Endothelial cell of umbilical vein (primary cell): ENCODE results near the gene DYRK3. TPM values are rescaled to one million over a fixed set of nuclear protein-coding genes. Genes with fewer than 3 reads are reported as not detected.

Experiments
- BruUV-seq: library from RNA; stranded (reverse); fragments of 400-500 nt; replicated peaks from 2 replicates; lab custom pipeline; 2021; lab: Mats Ljungman, UMichigan
- CTCF ChIA-PET: fragments of 300-600, 350-600 bp; sonication (Branson Sonifier 250); formaldehyde crosslinking; loops from one replicate; lab custom pipeline; 2021; ENCODE audit warnings: antibody characterized with exemption, inconsistent platforms; lab: Charles Lee
- POLR2A ChIA-PET: fragments of 300-600, 350-600 bp; sonication (Branson Sonifier 250); formaldehyde crosslinking; loops from one replicate; lab custom pipeline; 2021; ENCODE audit warnings: antibody characterized with exemption, inconsistent platforms; lab: Charles Lee
- DNase-seq: peaks from one replicate; pipeline ENCODE4 v3.0.0-alpha.2; 2011; ENCODE audit warnings: low read depth, low spot score
- FAIRE-seq: peaks from 2 replicates; lab custom pipeline; 2011; peaks lifted over from hg19 to GRCh38; lab: Jason Lieb, UNC
- H2AFZ ChIP-seq: 2 replicates; pipeline ENCODE4 v1.6.0; 2012; ENCODE audit warnings: low read depth, low read length, control low read depth, inconsistent platforms
- H3K27ac ChIP-seq: 2 replicates; pipeline ENCODE4 v1.5.1; 2011; ENCODE audit warnings: low read depth, mild to moderate bottlenecking, control low read depth, low read length, moderate library complexity; ENCODE audit not compliant: insufficient read depth
- H3K27me3 ChIP-seq, 2 experiments: 2 replicates each; pipeline versions ENCODE4 v1.6.0 to v1.6.1; 2011; ENCODE audit warnings: low read length in 2 of 2, mixed read lengths in 1 of 2; ENCODE audit not compliant: control insufficient read depth in 2 of 2, insufficient read depth in 2 of 2
- H3K36me3 ChIP-seq, 2 experiments: 2 replicates in 1 of 2; 3 replicates in 1 of 2; pipeline ENCODE4 v1.5.1; 2011; ENCODE audit warnings: low read length in 2 of 2, mild to moderate bottlenecking in 1 of 2, moderate library complexity in 1 of 2; ENCODE audit not compliant: control insufficient read depth in 2 of 2, insufficient read depth in 2 of 2; ENCODE audit errors: extremely low read depth in 1 of 2
- H3K4me1 ChIP-seq: 3 replicates; pipeline ENCODE4 v1.5.1; 2011; ENCODE audit warnings: mild to moderate bottlenecking, low read length; ENCODE audit not compliant: control insufficient read depth, insufficient read depth; ENCODE audit errors: extremely low read depth
- H3K4me2 ChIP-seq: 2 replicates; pipeline ENCODE4 v1.6.1; 2011; ENCODE audit warnings: low read length, control low read depth, mixed read lengths; ENCODE audit not compliant: insufficient read depth
- H3K4me3 ChIP-seq, 3 experiments: fragments of 200-600 bp in 1 of 3; sonication (generic), shearing (Covaris generic) in 1 of 3; replicated peaks in 1 of 3; 2 replicates each; pipeline ENCODE4 v1.5.1; 2011 to 2016; ENCODE audit warnings: control low read depth in 3 of 3, low read length in 3 of 3, mild to moderate bottlenecking in 2 of 3, inconsistent platforms in 1 of 3, low read depth in 1 of 3, moderate library complexity in 1 of 3; ENCODE audit not compliant: insufficient read depth in 1 of 3
- H3K79me2 ChIP-seq: 2 replicates; pipeline ENCODE4 v1.6.0; 2012; ENCODE audit warnings: low read length, inconsistent platforms; ENCODE audit not compliant: control insufficient read depth, insufficient read depth
- H3K9ac ChIP-seq: replicated peaks from 2 replicates; pipeline ENCODE3; 2011; ENCODE audit warnings: low read length, control low read depth; ENCODE audit not compliant: insufficient read depth; ENCODE audit errors: extremely low read depth
- H3K9me1 ChIP-seq: replicated peaks from 3 replicates; pipeline ENCODE4 v1.6.0; 2011; ENCODE audit warnings: mild to moderate bottlenecking, low read length; ENCODE audit not compliant: control insufficient read depth, insufficient read depth; ENCODE audit errors: extremely low read depth
- H3K9me3 ChIP-seq: replicated peaks from 2 replicates; pipeline ENCODE4 v1.5.1; 2012; ENCODE audit warnings: low read length, inconsistent platforms; ENCODE audit not compliant: control insufficient read depth, insufficient read depth
- H4K20me1 ChIP-seq: replicated peaks from 2 replicates; pipeline ENCODE3; 2011; ENCODE audit warnings: mild to moderate bottlenecking, low read length; ENCODE audit not compliant: control insufficient read depth, insufficient read depth; ENCODE audit errors: extremely low read depth
- EZH2 ChIP-seq: IDR thresholded peaks from 2 replicates; pipeline ENCODE4 v1.6.1; 2012; ENCODE audit warnings: borderline replicate concordance, low read depth, mild to moderate bottlenecking, moderate library complexity, low read length, inconsistent platforms; ENCODE audit not compliant: severe bottlenecking
- FOS ChIP-seq: IDR thresholded peaks from 2 replicates; pipeline ENCODE4 v1.6.1; 2011; ENCODE audit warnings: mild to moderate bottlenecking, low read length, moderate library complexity, borderline replicate concordance; ENCODE audit not compliant: insufficient read depth
- GATA2 ChIP-seq: IDR thresholded peaks from 2 replicates; pipeline ENCODE4 v1.7.0; 2011; ENCODE audit warnings: low read depth, mild to moderate bottlenecking, moderate library complexity, mixed read lengths, low read length; ENCODE audit not compliant: insufficient read length, insufficient read depth
- JUN ChIP-seq: IDR thresholded peaks from 2 replicates; pipeline ENCODE4 v1.6.1; 2011; ENCODE audit warnings: borderline replicate concordance, low read depth; ENCODE audit not compliant: insufficient read length, insufficient read depth
- MYC ChIP-seq: IDR thresholded peaks from one replicate; pipeline ENCODE4 v1.6.1; 2011; ENCODE audit warnings: mild to moderate bottlenecking, low read depth, low read length
- POLR2A ChIP-seq: IDR thresholded peaks from 2 replicates; pipeline ENCODE4 v1.6.1; 2012; ENCODE audit warnings: low read depth, mild to moderate bottlenecking, control low read depth, low read length
- POLR2AphosphoS5 ChIP-seq: IDR thresholded peaks from 2 replicates; pipeline ENCODE4 v1.6.1; 2012; ENCODE audit warnings: low read depth, mild to moderate bottlenecking, control low read depth, low read length, moderate library complexity; ENCODE audit not compliant: insufficient read depth
- dilution Hi-C: fragments of 300-500 bp; cut with MboI; formaldehyde crosslinking; loops from one replicate; pipeline ENCODE4 v1.15.0; 2019; ENCODE audit warnings: low sequenced_read_pairs; ENCODE audit not compliant: extremely low pct_ligation_motif_present
- intact Hi-C: fragments of 100-400 bp; cut with micrococcal nuclease; formaldehyde crosslinking; loops from one replicate; pipeline ENCODE4 v1.10.0; 2022
- polyA plus RNA-seq, 4 experiments: library from polyadenylated mRNA; depleted of rRNA in 3 of 4; stranded (reverse) in 3 of 4; unstranded in 1 of 4; fragments of >200 nt; gene quantifications; 2 replicates each; pipeline versions ENCODE4 v1.2.1 to v1.2.3, GENCODE V29; 2011 to 2012; ENCODE audit warnings: missing spikeins in 1 of 4
- total RNA-seq: library from RNA; stranded (reverse); gene quantifications from 2 replicates; pipeline ENCODE4 v1.2.3, GENCODE V29; 2021
- TF ChIP-seq, protein P1 (sequence below), 2 donors: IDR thresholded peaks; 1 replicate in 1 of 2; 2 replicates in 1 of 2; pipeline ENCODE4 v1.5.1; 2011; ENCODE audit warnings: low read length in 2 of 2, mild to moderate bottlenecking in 2 of 2, moderate library complexity in 2 of 2, control low read depth in 1 of 2, inconsistent platforms in 1 of 2, low read depth in 1 of 2; ENCODE audit not compliant: insufficient read depth in 1 of 2; ENCODE audit errors: extremely low read depth in 1 of 2
- TF ChIP-seq, protein P2 (sequence below): IDR thresholded peaks from 2 replicates; pipeline ENCODE4 v1.6.1; 2011; ENCODE audit not compliant: insufficient read depth, insufficient read length

DYRK3 gene
- total and polyA plus RNA-seq, 2 donors (not counting 3 experiments of a cell fraction or from before 2014, with no cell fraction given): 3.4 to 7.4 TPM

DNA sequence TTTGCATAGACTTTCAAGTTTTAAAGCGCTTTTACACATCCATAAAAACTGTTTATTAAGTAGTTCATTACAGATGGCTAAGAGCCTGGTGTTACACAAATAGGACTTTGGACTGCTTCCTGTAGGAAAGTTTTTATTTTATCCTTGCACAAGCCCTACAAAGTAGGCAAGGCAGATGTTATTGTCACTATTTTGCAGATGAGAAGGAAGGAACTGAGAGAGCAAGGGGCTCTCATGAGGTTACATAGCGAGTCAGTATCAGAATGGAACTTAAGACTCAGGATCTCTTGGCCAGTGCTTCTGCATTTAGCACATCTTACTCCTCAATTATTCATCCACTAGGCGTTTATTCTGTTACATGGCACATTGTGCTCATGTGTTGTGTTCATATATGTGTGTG is 46.8 kb downstream of the DYRK3 start:
- Histone ChIP-seq H4K20me1 (no peaks in the 10 kb centered on the region), H3K9me1 (no peaks in the 10 kb centered on the region), H3K4me3 (no peak overlapping the region), H3K27me3 (peaks cover 37 to 52% of the 10 kb centered on the region in 2 experiments), H3K4me1 (peaks cover 9% of the 10 kb centered on the region), H3K79me2 (peaks cover 15% of the 10 kb centered on the region), H3K9me3 (no peaks in the 10 kb centered on the region), H3K27ac (no peak overlapping the region), H2AFZ (no peak overlapping the region), H3K4me2 (no peak overlapping the region), H3K9ac (no peak overlapping the region), H3K36me3 (no peaks in the 10 kb centered on the region)
- BruUV-seq: no TSS peak
- dilution Hi-C loops: no loop called here
- no peak for FAIRE-seq
- no peak for DNase-seq
- ChIA-PET POLR2A (no interaction called here), CTCF (interaction anchor here (3.6 kb wide), 1 partner anchor 19 kb away, joined by 26 read pairs; no protein-coding TSS in a partner anchor)
- TF ChIP-seq POLR2AphosphoS5 (no peak), EZH2 (no peak), MYC (no peak), JUN (no peak), GATA2 (no peak), FOS (no peak), POLR2A (no peak)
- TF ChIP-seq, protein P1, sequence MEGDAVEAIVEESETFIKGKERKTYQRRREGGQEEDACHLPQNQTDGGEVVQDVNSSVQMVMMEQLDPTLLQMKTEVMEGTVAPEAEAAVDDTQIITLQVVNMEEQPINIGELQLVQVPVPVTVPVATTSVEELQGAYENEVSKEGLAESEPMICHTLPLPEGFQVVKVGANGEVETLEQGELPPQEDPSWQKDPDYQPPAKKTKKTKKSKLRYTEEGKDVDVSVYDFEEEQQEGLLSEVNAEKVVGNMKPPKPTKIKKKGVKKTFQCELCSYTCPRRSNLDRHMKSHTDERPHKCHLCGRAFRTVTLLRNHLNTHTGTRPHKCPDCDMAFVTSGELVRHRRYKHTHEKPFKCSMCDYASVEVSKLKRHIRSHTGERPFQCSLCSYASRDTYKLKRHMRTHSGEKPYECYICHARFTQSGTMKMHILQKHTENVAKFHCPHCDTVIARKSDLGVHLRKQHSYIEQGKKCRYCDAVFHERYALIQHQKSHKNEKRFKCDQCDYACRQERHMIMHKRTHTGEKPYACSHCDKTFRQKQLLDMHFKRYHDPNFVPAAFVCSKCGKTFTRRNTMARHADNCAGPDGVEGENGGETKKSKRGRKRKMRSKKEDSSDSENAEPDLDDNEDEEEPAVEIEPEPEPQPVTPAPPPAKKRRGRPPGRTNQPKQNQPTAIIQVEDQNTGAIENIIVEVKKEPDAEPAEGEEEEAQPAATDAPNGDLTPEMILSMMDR (IDR thresholded peaks at IDR 0.05; ENCODE audit: extremely low read depth in 1 of 2, insufficient read depth in 1 of 2, low read depth in 1 of 2, low read length in 2 of 2): no peak
- TF ChIP-seq, protein P2, sequence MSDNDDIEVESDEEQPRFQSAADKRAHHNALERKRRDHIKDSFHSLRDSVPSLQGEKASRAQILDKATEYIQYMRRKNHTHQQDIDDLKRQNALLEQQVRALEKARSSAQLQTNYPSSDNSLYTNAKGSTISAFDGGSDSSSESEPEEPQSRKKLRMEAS: no peak
- intact Hi-C loops: no loop called here
